LHCN-M2 (cell line): ENCODE data around the gene CEBPZOS. TPM values are rescaled to one million over a fixed set of nuclear protein-coding genes. Genes with fewer than 3 reads are reported as not detected.

Experiments
- DNase-seq: peaks from one replicate; pipeline ENCODE4 v3.0.0-alpha.2; 2012; ENCODE audit warnings: low read depth
- total RNA-seq: library from RNA; depleted of rRNA; stranded (reverse); fragments of >200 nt; gene quantifications from 2 replicates; pipeline ENCODE4 v1.2.3, GENCODE V29; 2014; rRNA removed

Gene CEBPZOS
- total RNA-seq, 1 experiment from 2014 or later = 23.4 TPM

- DNase-seq = peak; percentile 89
Observed at GRCh38 chr2:37231241-37232130, 35.2 kb downstream of the CEBPZOS start, which contains the start of the genes CEBPZ and NDUFAF7. TSS of gene CEBPZ (minus strand) at chr2:37231596. CDS start at chr2:37231567, 29 bp downstream. TSS of gene NDUFAF7 (plus strand) at chr2:37231658. CDS start at chr2:37231706, 48 bp downstream.

- DNase-seq = peak; percentile 5
Observed at GRCh38 chr2:37232131-37232933, 36.0 kb downstream of the CEBPZOS start.

- DNase-seq = no peak
Observed at GRCh38 chr2:37243435-37243834, 47.1 kb downstream of the CEBPZOS start.

GRCh38 chr2:37244017-37244416 is 47.7 kb downstream of the CEBPZOS start:
- no peak for DNase-seq

- DNase-seq = no peak
Observed at GRCh38 chr2:37244755-37245154, 48.5 kb downstream of the CEBPZOS start.

GRCh38 chr2:37246205-37246604 is 49.9 kb downstream of the CEBPZOS start:
- DNase-seq = no peak

- no peak for DNase-seq
Observed at GRCh38 chr2:37250869-37251740, 54.8 kb downstream of the CEBPZOS start.

Other genes starting within 250 kb of the CEBPZOS start
- 14.3 and 16.9 TPM in 2 replicates for gene STRN, start 230.0 kb upstream of the CEBPZOS start, total RNA-seq
- 13.6 and 14.0 TPM in 2 replicates for gene HEATR5B, start 112.1 kb upstream of the CEBPZOS start, total RNA-seq
- gene GPATCH11, start 112.0 kb upstream of the CEBPZOS start, total RNA-seq = 10.7 and 11.9 TPM in 2 replicates
- 32.8 and 41.1 TPM in 2 replicates for gene EIF2AK2, start 39.5 kb upstream of the CEBPZOS start, total RNA-seq
- not detected in 2 replicates for gene SULT6B1, start 7.8 kb upstream of the CEBPZOS start, total RNA-seq
- 45.4 and 50.4 TPM in 2 replicates for gene CEBPZ, start 35.1 kb downstream of the CEBPZOS start, total RNA-seq
- 11.8 and 13.6 TPM in 2 replicates for gene NDUFAF7, start 35.2 kb downstream of the CEBPZOS start, total RNA-seq
- gene PRKD3, start 128.3 kb downstream of the CEBPZOS start, total RNA-seq = 39.5 and 45.9 TPM in 2 replicates
- 0.13 and 0.57 TPM in 2 replicates for gene QPCT, start 148.1 kb downstream of the CEBPZOS start, total RNA-seq